Ovary (tissue), 3 donors: Measurements from ENCODE around the gene OAS3.

Experiments
- CTCF ChIP-seq, 3 donors: fragments of 450-650 bp in 2 of 3; fragments of 200-600 bp in 1 of 3; IDR thresholded peaks; one replicate each; pipeline versions ENCODE4 v1.5.1 to v1.8.0; 2016 to 2022; ENCODE audit warnings: antibody characterized with exemption in 3 of 3, mild to moderate bottlenecking in 1 of 3
- POLR2A ChIP-seq: fragments of 450-650 bp; IDR thresholded peaks from one replicate; pipeline ENCODE4 v1.6.1; 2017; ENCODE audit warnings: antibody characterized with exemption, mild to moderate bottlenecking, moderate library complexity
- donor health status: DM: no; HTN: no; CAD: no.

GRCh38 chr12:112977139-112977538 lies 38.9 kb downstream of the OAS3 start:
- no peak for TF ChIP-seq POLR2A
- TF ChIP-seq CTCF (IDR thresholded peaks at IDR 0.05), result no peak
